Retinal pigment epithelial cell (primary cell): ENCODE measurements around the gene RGS16.

Experiments used
- DNase-seq: peaks from one replicate; pipeline ENCODE4 v3.0.0-alpha.2; 2010; ENCODE audit warnings: low read depth
- H3K4me3 ChIP-seq: 2 replicates; pipeline ENCODE4 v1.5.1; 2011; ENCODE audit warnings: mild to moderate bottlenecking, low read length, control low read depth, moderate library complexity
- CTCF ChIP-seq: conservative IDR thresholded peaks from 2 replicates; pipeline ENCODE4 v1.5.1; 2011; ENCODE audit warnings: low read depth, low read length, control low read depth, inconsistent platforms

The RGS16 gene

GRCh38 chr1:182625024-182625423, 20.8 kb upstream of the RGS16 start:
- no peak for TF ChIP-seq CTCF
- no peak overlapping the region for H3K4me3 ChIP-seq
- DNase-seq: no peak

GRCh38 chr1:182624577-182624976, 20.4 kb upstream of the RGS16 start:
- no peak overlapping the region for H3K4me3 ChIP-seq
- TF ChIP-seq CTCF: no peak
- no peak for DNase-seq

- H3K4me3 ChIP-seq: no peak overlapping the region
- no peak for TF ChIP-seq CTCF
- no peak for DNase-seq
Measured at GRCh38 chr1:182622901-182623528, 18.8 kb upstream of the RGS16 start.

GRCh38 chr1:182621906-182622305, 17.7 kb upstream of the RGS16 start:
- DNase-seq: no peak
- no peak for TF ChIP-seq CTCF
- no peak overlapping the region for H3K4me3 ChIP-seq

GRCh38 chr1:182620924-182621585, 16.9 kb upstream of the RGS16 start:
- no peak for DNase-seq

GRCh38 chr1:182617734-182618351, 13.7 kb upstream of the RGS16 start:
- TF ChIP-seq CTCF: no peak
- no peak overlapping the region for H3K4me3 ChIP-seq
- DNase-seq: no peak

More at GRCh38 chr1:182620924-182621585, 16.9 kb upstream of the RGS16 start:
- no peak overlapping the region for H3K4me3 ChIP-seq
- TF ChIP-seq CTCF: no peak
